ENCODE measurements around the gene HS3ST3B1.

HS3ST3B1 gene

DNA sequence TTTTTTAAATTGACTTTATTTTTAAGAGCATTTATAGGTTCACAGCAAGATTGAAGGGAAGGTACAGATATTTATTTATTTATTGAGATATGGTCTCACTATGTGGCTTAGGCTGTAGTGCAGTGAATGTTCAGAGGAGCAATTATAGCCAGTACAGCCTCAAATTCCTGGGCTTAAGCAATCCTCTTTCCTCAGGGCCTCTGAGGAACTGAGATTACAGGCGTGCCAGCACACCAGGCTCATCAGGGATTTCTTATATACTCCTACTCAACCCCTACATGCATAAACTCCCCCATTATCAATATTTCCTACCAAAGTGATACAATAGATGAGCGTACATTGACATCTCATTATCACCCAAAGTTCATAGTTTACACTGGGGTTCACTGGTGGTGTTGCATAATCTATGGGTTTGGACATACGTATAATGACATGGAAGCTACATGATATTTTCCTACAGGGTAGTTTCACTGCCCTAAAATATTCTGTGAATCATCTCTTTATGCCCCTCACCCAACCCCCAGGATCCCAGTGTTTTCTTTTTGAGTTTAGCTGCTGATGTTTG is 33.5 kb downstream of the HS3ST3B1 start:
- TF ChIP-seq, protein P1, sequence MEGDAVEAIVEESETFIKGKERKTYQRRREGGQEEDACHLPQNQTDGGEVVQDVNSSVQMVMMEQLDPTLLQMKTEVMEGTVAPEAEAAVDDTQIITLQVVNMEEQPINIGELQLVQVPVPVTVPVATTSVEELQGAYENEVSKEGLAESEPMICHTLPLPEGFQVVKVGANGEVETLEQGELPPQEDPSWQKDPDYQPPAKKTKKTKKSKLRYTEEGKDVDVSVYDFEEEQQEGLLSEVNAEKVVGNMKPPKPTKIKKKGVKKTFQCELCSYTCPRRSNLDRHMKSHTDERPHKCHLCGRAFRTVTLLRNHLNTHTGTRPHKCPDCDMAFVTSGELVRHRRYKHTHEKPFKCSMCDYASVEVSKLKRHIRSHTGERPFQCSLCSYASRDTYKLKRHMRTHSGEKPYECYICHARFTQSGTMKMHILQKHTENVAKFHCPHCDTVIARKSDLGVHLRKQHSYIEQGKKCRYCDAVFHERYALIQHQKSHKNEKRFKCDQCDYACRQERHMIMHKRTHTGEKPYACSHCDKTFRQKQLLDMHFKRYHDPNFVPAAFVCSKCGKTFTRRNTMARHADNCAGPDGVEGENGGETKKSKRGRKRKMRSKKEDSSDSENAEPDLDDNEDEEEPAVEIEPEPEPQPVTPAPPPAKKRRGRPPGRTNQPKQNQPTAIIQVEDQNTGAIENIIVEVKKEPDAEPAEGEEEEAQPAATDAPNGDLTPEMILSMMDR (IDR thresholded peaks at IDR 0.05) = no peak

DNA sequence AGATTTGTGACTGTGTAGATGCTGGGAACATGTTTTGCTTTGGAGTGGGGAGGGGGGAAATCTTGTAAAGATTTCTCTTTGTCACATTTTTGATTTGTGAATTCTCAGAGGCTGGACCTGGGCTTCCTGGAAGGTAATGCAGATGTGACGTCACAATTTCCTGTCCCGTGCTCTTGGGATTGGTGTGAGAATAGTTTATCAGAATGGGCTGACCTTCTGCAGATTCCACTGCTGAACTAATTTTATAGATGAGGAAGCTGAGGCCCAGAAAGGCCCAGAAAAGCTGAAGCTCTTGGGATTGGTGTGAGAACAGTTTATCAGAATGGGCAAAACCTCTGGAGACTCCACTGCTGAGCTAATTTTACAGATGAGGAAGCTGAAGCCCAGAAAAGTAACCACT is 34.0 kb downstream of the HS3ST3B1 start:
- TF ChIP-seq, protein P1 (IDR thresholded peaks at IDR 0.05) = no peak

DNA sequence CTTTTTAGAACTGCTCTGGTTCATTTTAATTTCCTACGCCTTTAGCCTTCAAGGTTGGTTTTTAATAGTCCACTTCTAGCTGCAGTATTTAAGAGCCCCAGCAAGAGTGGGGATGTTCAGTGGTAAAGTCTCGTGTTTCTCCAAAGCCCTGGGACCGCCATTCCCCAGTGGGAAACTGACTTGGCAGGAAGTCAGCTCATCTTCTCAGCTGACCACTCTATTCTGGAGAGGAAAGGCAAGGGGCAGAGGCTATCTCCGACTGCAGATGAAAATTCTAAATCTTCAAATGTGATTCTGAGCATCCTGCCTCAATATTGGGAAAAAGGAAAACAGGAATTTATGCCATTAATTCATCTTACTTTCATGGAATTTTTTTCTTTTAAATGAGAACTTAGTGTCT is 35.5 kb downstream of the HS3ST3B1 start:
- TF ChIP-seq, protein P1 (IDR thresholded peaks at IDR 0.05) = no peak

DNA sequence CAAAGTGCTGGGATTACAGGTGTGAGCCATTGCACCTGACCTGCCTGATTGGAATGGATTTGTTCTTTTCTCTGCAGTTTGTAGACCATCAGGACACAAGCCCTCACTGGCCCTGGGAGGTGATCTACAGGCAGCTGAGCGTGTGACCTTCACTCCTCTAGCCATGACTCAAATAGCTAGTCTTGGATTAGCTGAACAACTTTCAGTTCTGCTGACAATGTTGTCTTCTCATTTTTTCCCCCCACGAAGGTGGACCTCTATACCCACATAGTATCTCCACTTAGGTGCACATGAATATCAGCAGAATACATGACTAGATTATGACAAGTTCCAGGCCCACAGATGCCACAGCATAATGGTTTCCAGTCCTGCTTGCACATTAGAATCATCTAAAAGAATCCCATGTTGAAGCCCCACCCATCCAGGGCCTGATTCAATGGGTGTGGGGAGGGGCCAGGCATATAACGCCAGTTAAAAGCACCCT is 36.8 kb downstream of the HS3ST3B1 start:
- TF ChIP-seq, protein P1 (IDR thresholded peaks at IDR 0.05) = no peak

GRCh38 chr17:14340857-14341754 is 40.2 kb downstream of the HS3ST3B1 start:
- TF ChIP-seq, protein P1 (IDR thresholded peaks at IDR 0.05) = no peak

- TF ChIP-seq, protein P1 (IDR thresholded peaks at IDR 0.05) = no peak
These were observed 41.0 kb downstream of the HS3ST3B1 start for GRCh38 chr17:14341866-14342265.

DNA sequence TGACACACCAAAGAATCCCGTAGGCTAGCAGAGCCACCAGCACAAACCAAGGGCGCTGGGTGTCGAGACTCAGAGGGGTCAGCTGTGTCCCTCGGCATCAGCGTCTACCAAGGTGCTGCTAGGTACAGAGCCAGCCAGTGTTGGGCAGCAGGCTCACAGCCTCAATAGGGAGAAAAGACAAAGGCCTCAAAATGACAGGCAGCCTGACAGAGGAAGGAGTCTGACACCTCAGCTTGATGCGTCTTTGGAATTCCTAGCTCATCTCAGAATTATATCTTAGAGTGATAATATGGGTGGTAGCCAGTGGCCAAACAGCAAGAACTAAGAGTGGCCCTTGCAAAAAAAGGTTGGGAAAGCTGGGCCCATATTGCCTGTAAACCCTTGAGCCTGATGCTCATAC is 45.9 kb downstream of the HS3ST3B1 start:
- TF ChIP-seq, protein P1 (IDR thresholded peaks at IDR 0.05) = no peak
